GM23248 (cell line): ENCODE results near the gene ANKRD7. TPM values are rescaled to one million over a fixed set of nuclear protein-coding genes. Genes with fewer than 3 reads are reported as not detected.

Experiments
- DNase-seq: peaks from one replicate; pipeline ENCODE4 v3.0.0-alpha.2; 2015
- H2AFZ ChIP-seq: fragments of 200-600 bp; sonication (generic); 2 replicates; pipeline ENCODE4 v1.6.1; 2016; ENCODE audit warnings: antibody characterized with exemption
- H3F3A ChIP-seq: fragments of 200-600 bp; sonication (generic); 2 replicates; pipeline ENCODE4 v1.6.1; 2016; ENCODE audit warnings: mild to moderate bottlenecking, antibody characterized with exemption, mixed run types; ENCODE audit not compliant: insufficient read depth
- H3K27ac ChIP-seq: fragments of 200-600 bp; sonication (generic); 2 replicates; pipeline ENCODE4 v1.5.1; 2016; ENCODE audit warnings: mild to moderate bottlenecking
- H3K27me3 ChIP-seq: fragments of 200-600 bp; sonication (generic); replicated peaks from 2 replicates; pipeline ENCODE4 v1.6.1; 2016; ENCODE audit warnings: mild to moderate bottlenecking; ENCODE audit not compliant: insufficient read depth
- H3K36me3 ChIP-seq: fragments of 200-600 bp; sonication (generic); 2 replicates; pipeline ENCODE4 v1.6.1; 2016; ENCODE audit warnings: low read depth, mild to moderate bottlenecking
- H3K4me1 ChIP-seq: fragments of 200-600 bp; sonication (generic); 2 replicates; pipeline ENCODE4 v1.6.1; 2016; ENCODE audit warnings: mild to moderate bottlenecking; ENCODE audit not compliant: insufficient read depth
- H3K4me2 ChIP-seq: fragments of 200-600 bp; sonication (generic); one replicate; pipeline ENCODE4 v1.6.1; 2016; ENCODE audit warnings: mild to moderate bottlenecking; ENCODE audit not compliant: unreplicated experiment
- H3K4me3 ChIP-seq: fragments of 200-600 bp; sonication (generic); 2 replicates; pipeline ENCODE4 v1.5.1; 2016; ENCODE audit warnings: mild to moderate bottlenecking
- H3K79me2 ChIP-seq: fragments of 200-600 bp; sonication (generic); 2 replicates; pipeline ENCODE4 v1.6.1; 2016; ENCODE audit warnings: mild to moderate bottlenecking; ENCODE audit not compliant: insufficient read depth
- H3K9ac ChIP-seq: fragments of 200-600 bp; sonication (generic); 2 replicates; pipeline ENCODE4 v1.6.1; 2016; ENCODE audit warnings: mild to moderate bottlenecking
- H3K9me2 ChIP-seq: fragments of 200-600 bp; sonication (generic); 2 replicates; pipeline ENCODE4 v1.6.1; 2016; ENCODE audit warnings: mixed run types, mild to moderate bottlenecking, moderate library complexity; ENCODE audit not compliant: insufficient read depth
- H3K9me3 ChIP-seq: fragments of 200-600 bp; sonication (generic); one replicate; pipeline ENCODE4 v1.6.1; 2017; ENCODE audit warnings: low read depth
- H4K20me1 ChIP-seq: fragments of 200-600 bp; sonication (generic); 2 replicates; pipeline ENCODE4 v1.6.0; 2016; ENCODE audit not compliant: insufficient read depth
- EZH2 ChIP-seq: fragments of 200-600 bp; sonication (generic); IDR thresholded peaks from 2 replicates; pipeline ENCODE4 v1.6.1; 2018; ENCODE audit warnings: antibody characterized with exemption, mild to moderate bottlenecking; ENCODE audit not compliant: insufficient read depth, poor library complexity, severe bottlenecking
- EZH2phosphoT487 ChIP-seq: fragments of 200-600 bp; sonication (generic); IDR thresholded peaks from 2 replicates; pipeline ENCODE4 v1.6.1; 2018; ENCODE audit warnings: antibody characterized with exemption, moderate library complexity, mild to moderate bottlenecking, low read depth; ENCODE audit not compliant: insufficient read depth
- WGBS, 2 experiments: methylation state at CpG; one replicate each; pipeline ENCODE4 v1.1.6; 2015 to 2017; ENCODE audit warnings: low lambda C conversion rate in 2 of 2, low coverage in 1 of 2; ENCODE audit errors: missing lambda C conversion rate in 2 of 2; 5-methylcytosine and 5-hydroxymethylcytosine counted together
- in situ Hi-C: fragments of 300-500 bp; cut with MboI; formaldehyde crosslinking; loops from 2 replicates; pipeline ENCODE4 v1.15.0; 2020
- polyA plus RNA-seq: library from polyadenylated mRNA; unstranded; fragments of >200 nt; fragmentation: Nextera tagmentation; extraction: Ambion mirVana; gene quantifications from 2 replicates; pipeline ENCODE4 v1.2.1, GENCODE V29; 2016
- total RNA-seq: library from RNA; depleted of rRNA; stranded (reverse); fragments of >200 nt; shearing (Covaris generic); gene quantifications from 2 replicates; pipeline ENCODE4 v1.2.3, GENCODE V29; 2014

The ANKRD7 gene
- total and polyA plus RNA-seq, 2 experiments from 2014 or later: 1.6 TPM; not detected in 1

GRCh38 chr7:118252087-118252486, 27.6 kb downstream of the ANKRD7 start:
- Histone ChIP-seq H3K9me2 (no peaks in the 10 kb centered on the region), H3F3A (no peaks in the 10 kb centered on the region), H3K4me2 (no peak overlapping the region), H4K20me1 (no peaks in the 10 kb centered on the region), H3K9ac (no peak overlapping the region), H3K9me3 (no peaks in the 10 kb centered on the region), H2AFZ (no peak overlapping the region), H3K4me1 (no peaks in the 10 kb centered on the region), H3K27ac (no peak overlapping the region), H3K79me2 (no peaks in the 10 kb centered on the region), H3K36me3 (no peaks in the 10 kb centered on the region), H3K27me3 (no peaks in the 10 kb centered on the region), H3K4me3 (no peak overlapping the region)
- in situ Hi-C loops: no loop called here
- TF ChIP-seq EZH2: no peak
- no peak for TF ChIP-seq EZH2phosphoT487
- WGBS, 2 experiments: 31 to 52% methylated on average over 1 of the region's 1 CpG
- DNase-seq: no peak

GRCh38 chr7:118259115-118259514, 34.6 kb downstream of the ANKRD7 start:
- peak; percentile 4 for DNase-seq
- in situ Hi-C loops: no loop called here
- H3F3A ChIP-seq: no peaks in the 10 kb centered on the region

GRCh38 chr7:118264836-118265235, 40.3 kb downstream of the ANKRD7 start:
- Histone ChIP-seq H3K9me2 (no peaks in the 10 kb centered on the region), H3F3A (no peaks in the 10 kb centered on the region), H3K36me3 (no peaks in the 10 kb centered on the region), H3K79me2 (no peaks in the 10 kb centered on the region), H3K4me3 (no peak overlapping the region), H3K27ac (no peak overlapping the region), H2AFZ (no peak overlapping the region), H3K4me2 (no peak overlapping the region), H3K27me3 (no peaks in the 10 kb centered on the region), H3K9me3 (no peaks in the 10 kb centered on the region), H3K4me1 (no peaks in the 10 kb centered on the region), H3K9ac (no peak overlapping the region), H4K20me1 (no peaks in the 10 kb centered on the region)
- peak; percentile 7 for DNase-seq
- no peak for TF ChIP-seq EZH2
- TF ChIP-seq EZH2phosphoT487: no peak
- in situ Hi-C loops: no loop called here

More at GRCh38 chr7:118259115-118259514, 34.6 kb downstream of the ANKRD7 start:
- H3K4me2 ChIP-seq: no peak overlapping the region
- WGBS, 2 experiments: 75 to 89% methylated on average over 2 of the region's 2 CpGs
- H3K4me1 ChIP-seq: no peaks in the 10 kb centered on the region
- H3K79me2 ChIP-seq: no peaks in the 10 kb centered on the region
- no peak overlapping the region for H3K27ac ChIP-seq
- H3K9me2 ChIP-seq: no peaks in the 10 kb centered on the region
- H2AFZ ChIP-seq: no peak overlapping the region
- TF ChIP-seq EZH2phosphoT487: no peak
- H3K36me3 ChIP-seq: no peaks in the 10 kb centered on the region
- H3K9ac ChIP-seq: no peak overlapping the region
- no peaks in the 10 kb centered on the region for H3K9me3 ChIP-seq
- H3K4me3 ChIP-seq: no peak overlapping the region
- no peaks in the 10 kb centered on the region for H4K20me1 ChIP-seq
- no peaks in the 10 kb centered on the region for H3K27me3 ChIP-seq

GRCh38 chr7:118280319-118281012, 56.0 kb downstream of the ANKRD7 start:
- H3F3A ChIP-seq: no peaks in the 10 kb centered on the region
- no peaks in the 10 kb centered on the region for H3K4me1 ChIP-seq
- H3K79me2 ChIP-seq: no peaks in the 10 kb centered on the region
- H3K36me3 ChIP-seq: no peaks in the 10 kb centered on the region
- no peaks in the 10 kb centered on the region for H4K20me1 ChIP-seq
- H3K9me2 ChIP-seq: no peaks in the 10 kb centered on the region
- in situ Hi-C loops: no loop called here
- no peak overlapping the region for H3K27ac ChIP-seq
- DNase-seq: no peak
- no peak overlapping the region for H3K4me2 ChIP-seq
- H3K4me3 ChIP-seq: no peak overlapping the region
- no peaks in the 10 kb centered on the region for H3K9me3 ChIP-seq
- WGBS, 2 experiments: 50 to 56% methylated on average over 2 of the region's 2 CpGs
- TF ChIP-seq EZH2: no peak
- no peak for TF ChIP-seq EZH2phosphoT487
- no peak overlapping the region for H3K9ac ChIP-seq
- no peak overlapping the region for H2AFZ ChIP-seq
- no peaks in the 10 kb centered on the region for H3K27me3 ChIP-seq

- H3F3A ChIP-seq: no peaks in the 10 kb centered on the region
- TF ChIP-seq EZH2phosphoT487 (no peak), EZH2 (no peak)
- H2AFZ ChIP-seq: no peak overlapping the region
- H3K4me1 ChIP-seq: no peaks in the 10 kb centered on the region
- no peak overlapping the region for H3K4me3 ChIP-seq
- no peaks in the 10 kb centered on the region for H3K9me2 ChIP-seq
- no peak overlapping the region for H3K4me2 ChIP-seq
- H3K27ac ChIP-seq: no peak overlapping the region
- H4K20me1 ChIP-seq: no peaks in the 10 kb centered on the region
- H3K9ac ChIP-seq: no peak overlapping the region
- 10 to 12% methylated on average over 3 of the region's 3 CpGs for WGBS, 2 experiments
- no peaks in the 10 kb centered on the region for H3K79me2 ChIP-seq
- H3K27me3 ChIP-seq: no peaks in the 10 kb centered on the region
- no peak for DNase-seq
- in situ Hi-C loops: no loop called here
- H3K9me3 ChIP-seq: no peaks in the 10 kb centered on the region
- no peaks in the 10 kb centered on the region for H3K36me3 ChIP-seq
Observed at GRCh38 chr7:118281196-118281595, 56.7 kb downstream of the ANKRD7 start.
